ENCODE data around the gene TOR4A.
A peak's percentile ranks its signal among the peaks of the same experiment; 100 is the strongest.

The TOR4A gene

DNA sequence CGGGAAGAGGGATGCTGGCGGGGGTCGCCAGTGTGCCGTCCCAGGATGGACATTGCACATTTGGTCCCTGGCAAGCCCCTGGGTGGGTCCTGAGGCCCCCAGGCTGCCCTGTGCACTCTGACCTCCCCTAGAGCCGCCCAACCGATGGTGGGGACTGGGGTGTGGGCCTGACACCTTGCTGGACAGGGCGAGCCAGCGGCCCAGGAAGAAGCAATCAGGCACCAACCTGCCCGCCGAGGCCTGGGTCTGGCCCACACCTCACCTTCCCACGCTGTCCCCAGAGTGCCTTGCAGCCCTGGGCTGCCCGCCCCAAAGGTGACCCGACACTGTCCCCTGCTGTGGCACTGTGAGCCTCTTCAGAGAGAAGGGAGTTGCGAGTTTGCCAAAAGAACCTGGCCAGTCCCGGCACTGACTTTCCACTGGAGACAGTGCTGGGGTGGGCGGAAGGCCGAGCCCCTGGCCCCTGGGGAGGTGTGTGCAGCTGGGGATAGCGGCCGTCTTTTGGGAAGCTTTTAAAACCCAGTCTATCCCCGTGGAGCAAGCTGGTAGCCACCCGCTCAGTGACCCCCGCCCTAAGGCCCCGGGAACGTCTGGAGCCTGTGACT, 36.5 kb downstream of the TOR4A start:
- H3K27me3 ChIP-seq (ENCODE audit: insufficient read depth, low read depth, severe bottlenecking): no peaks in the 10 kb centered on the region
- H3K9me3 ChIP-seq (ENCODE audit: severe bottlenecking): no peaks in the 10 kb centered on the region
- H3K36me3 ChIP-seq: no peaks in the 10 kb centered on the region
- H3K27ac ChIP-seq: no peak overlapping the region; the same call in 1 of the 2 replicates
- H3K4me3 ChIP-seq (ENCODE audit: low read depth, low read length): no peak overlapping the region
- TF ChIP-seq, protein P1, sequence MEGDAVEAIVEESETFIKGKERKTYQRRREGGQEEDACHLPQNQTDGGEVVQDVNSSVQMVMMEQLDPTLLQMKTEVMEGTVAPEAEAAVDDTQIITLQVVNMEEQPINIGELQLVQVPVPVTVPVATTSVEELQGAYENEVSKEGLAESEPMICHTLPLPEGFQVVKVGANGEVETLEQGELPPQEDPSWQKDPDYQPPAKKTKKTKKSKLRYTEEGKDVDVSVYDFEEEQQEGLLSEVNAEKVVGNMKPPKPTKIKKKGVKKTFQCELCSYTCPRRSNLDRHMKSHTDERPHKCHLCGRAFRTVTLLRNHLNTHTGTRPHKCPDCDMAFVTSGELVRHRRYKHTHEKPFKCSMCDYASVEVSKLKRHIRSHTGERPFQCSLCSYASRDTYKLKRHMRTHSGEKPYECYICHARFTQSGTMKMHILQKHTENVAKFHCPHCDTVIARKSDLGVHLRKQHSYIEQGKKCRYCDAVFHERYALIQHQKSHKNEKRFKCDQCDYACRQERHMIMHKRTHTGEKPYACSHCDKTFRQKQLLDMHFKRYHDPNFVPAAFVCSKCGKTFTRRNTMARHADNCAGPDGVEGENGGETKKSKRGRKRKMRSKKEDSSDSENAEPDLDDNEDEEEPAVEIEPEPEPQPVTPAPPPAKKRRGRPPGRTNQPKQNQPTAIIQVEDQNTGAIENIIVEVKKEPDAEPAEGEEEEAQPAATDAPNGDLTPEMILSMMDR (IDR thresholded peaks at IDR 0.05; ENCODE audit: low read depth, low read length): no peak
- no peak for DNase-seq

DNA sequence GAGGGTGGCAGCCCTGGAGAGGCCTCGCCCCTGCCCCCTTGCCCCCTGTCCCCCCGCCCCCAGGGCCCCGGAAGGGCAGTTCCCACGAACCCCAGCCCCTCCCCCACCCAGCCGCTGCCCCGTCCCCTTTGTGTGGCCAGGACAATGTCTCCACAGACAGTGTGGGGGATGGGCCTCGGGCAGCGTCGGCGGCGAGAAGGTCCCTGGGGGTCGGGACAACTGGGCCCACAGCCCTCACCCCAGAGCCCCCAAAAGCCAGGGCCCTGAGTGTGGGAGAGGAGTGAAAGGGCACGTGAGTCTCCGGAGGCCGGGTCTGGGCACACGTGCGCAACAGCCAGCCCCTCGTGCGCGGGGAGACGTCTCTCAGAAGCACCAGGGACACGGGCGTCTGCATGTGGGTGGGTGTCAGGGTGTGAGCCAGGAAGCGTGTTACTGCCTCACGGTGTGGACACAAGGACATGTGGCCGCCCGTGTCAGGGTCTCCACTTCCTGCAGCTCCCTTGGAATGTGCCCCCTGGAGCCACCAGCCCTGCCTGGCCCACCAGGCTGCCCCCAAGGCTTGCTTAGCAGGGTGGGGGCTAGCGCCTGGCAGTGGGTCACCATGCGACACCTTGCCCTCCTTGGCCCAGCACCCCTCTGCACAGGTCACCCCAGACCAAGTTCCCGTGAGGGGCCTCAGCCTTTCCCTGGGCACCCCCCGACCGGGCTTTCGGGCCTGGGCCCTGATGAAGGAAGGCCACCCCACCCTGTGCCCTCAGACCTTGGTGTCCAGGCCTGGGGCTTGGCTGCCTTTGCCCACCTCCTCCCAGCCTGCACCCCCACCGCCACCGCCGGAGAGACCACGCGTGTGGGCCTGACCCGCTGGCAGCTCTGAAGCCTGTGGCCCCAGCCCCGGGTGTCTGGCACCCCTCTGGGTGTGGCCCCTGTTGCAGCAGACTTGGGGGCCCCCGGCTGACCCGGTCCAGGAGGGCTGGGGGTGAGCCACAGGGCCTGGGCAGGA, 37.3 kb downstream of the TOR4A start:
- Histone ChIP-seq H3K4me3 (ENCODE audit: low read depth, low read length) (no peak overlapping the region), H3K27ac (peak overlapping the region; percentile 52; the same call in 1 of the 2 replicates)
- no peak for DNase-seq

DNA sequence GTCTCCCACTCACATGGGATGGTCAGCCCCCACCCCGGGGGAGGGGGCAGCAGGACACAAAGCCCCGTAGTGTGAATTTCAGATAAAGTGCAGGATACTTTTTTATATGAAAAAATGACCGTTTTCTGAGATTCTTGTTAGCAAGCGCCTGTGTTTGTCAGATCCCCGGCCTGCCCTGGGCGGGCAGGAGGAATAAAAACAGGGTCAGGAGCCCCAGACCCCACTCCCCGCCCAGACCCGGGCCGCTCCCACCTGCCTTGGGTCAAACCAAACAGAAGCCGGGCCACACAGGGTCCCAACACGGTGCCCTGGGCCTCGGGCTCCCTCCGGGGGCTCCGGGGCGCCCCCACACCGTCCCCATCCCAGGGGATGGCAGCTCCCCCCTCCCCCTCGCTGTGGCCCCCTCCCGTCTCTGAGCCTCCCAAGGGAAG, 38.1 kb downstream of the TOR4A start:
- peak overlapping the region; percentile 52; the same call in 1 of the 2 replicates for H3K27ac ChIP-seq
- TF ChIP-seq, protein P1 (IDR thresholded peaks at IDR 0.05; ENCODE audit: low read depth, low read length): no peak
- no peaks in the 10 kb centered on the region for H3K9me3 ChIP-seq (ENCODE audit: severe bottlenecking)
- H3K36me3 ChIP-seq: no peaks in the 10 kb centered on the region
- no peak overlapping the region for H3K4me3 ChIP-seq (ENCODE audit: low read depth, low read length)
- H3K27me3 ChIP-seq (ENCODE audit: insufficient read depth, low read depth, severe bottlenecking): no peaks in the 10 kb centered on the region
- DNase-seq: no peak

More for the DNA sequence above, 37.3 kb downstream of the TOR4A start:
- no peaks in the 10 kb centered on the region for H3K36me3 ChIP-seq
- no peaks in the 10 kb centered on the region for H3K9me3 ChIP-seq (ENCODE audit: severe bottlenecking)
- no peaks in the 10 kb centered on the region for H3K27me3 ChIP-seq (ENCODE audit: insufficient read depth, low read depth, severe bottlenecking)
- TF ChIP-seq, protein P1 (IDR thresholded peaks at IDR 0.05; ENCODE audit: low read depth, low read length): no peak

DNA sequence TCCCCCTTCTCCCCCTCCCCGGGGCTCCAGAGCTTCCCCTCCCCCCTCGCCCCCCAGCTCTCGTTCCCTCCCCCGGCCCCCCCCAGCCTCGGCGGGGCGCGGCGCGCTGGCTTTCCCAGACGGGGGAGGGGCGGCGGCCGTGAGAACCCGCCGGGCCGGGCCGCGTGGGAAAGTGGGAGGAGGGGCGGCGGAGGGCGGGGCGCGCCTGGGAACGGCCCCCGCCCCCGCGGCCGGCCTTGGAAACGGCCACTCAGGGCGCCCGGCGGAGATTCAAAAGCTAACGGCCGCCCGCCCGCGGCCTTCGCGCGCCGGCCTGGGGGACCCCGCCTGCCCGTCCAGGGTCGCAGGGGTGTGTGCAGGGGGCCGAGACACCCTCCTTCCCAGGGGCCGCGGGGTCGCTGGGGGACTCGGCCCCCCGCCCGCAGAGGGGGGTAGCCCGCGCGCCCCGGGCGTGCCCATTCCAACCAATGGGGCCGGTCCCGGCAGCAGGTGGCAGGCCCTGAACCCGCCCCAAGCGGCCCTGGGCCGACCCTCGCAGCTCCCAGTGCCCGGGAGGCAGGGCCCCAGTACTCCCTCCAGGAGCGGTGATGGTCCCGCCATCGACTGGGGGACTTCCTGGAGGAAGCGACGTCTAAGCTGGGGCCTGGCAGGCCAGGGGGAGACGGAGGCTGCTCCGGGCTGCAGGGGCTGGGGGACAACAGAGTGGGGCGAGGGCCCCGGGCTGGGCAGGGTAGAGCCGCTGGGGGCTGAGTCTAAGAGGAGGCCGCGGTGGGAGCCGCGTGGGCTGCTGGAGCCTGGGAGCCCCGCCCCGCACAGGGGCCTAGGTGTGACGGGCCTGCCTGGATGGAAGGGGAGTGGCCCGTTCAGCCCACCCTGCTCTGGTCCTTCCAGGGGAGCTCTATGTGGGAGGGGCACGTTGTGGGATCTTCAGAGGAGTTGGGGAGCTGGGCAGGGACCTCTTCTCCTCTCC, 38.8 kb downstream of the TOR4A start:
- H3K36me3 ChIP-seq: no peaks in the 10 kb centered on the region
- DNase-seq: peak; percentile 39
- H3K9me3 ChIP-seq (ENCODE audit: severe bottlenecking): no peaks in the 10 kb centered on the region
- H3K27me3 ChIP-seq (ENCODE audit: insufficient read depth, low read depth, severe bottlenecking): no peaks in the 10 kb centered on the region
- TF ChIP-seq, protein P1 (IDR thresholded peaks at IDR 0.05; ENCODE audit: low read depth, low read length): no peak
- H3K4me3 ChIP-seq (ENCODE audit: low read depth, low read length): peak overlapping the region; percentile 20
- peak overlapping the region; percentile 82 for H3K27ac ChIP-seq

DNA sequence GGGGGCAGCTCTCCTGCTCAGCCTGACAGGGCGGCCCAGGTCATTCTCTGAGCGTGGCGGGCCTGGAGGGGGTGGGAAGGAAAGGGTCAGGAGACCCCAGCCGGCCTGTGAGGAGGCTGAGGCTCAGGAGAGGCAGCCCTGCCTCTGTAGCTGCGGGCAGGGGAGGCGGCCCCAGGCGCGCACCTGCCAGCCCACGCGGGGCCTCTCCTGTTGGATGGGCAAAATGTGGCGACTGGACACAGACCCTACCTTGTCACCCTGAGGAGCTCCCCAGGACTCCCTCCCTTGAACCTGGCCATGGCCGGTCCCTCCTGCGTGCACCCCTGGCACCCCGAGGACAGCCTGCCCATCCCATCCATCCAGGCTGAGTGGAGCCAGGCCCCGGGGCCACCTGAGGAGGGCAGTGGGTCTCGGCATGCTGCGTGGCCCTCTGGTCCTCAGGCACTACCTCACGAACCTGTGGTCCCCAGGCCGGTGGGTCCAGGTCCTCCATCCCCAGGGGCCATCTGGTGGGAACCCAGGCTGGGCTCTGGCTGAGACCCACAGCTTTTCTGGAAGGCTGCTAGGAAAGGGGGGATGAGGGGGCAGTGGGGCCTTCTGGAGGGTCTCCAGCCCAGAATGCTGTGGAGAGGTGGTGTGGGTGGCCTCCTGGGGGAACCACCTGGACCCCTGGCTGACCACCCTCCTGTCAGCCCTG, 39.6 kb downstream of the TOR4A start:
- Histone ChIP-seq H3K36me3 (no peaks in the 10 kb centered on the region), H3K27me3 (ENCODE audit: insufficient read depth, low read depth, severe bottlenecking) (no peaks in the 10 kb centered on the region), H3K9me3 (ENCODE audit: severe bottlenecking) (no peaks in the 10 kb centered on the region), H3K27ac (no peak overlapping the region; the same call in 1 of the 2 replicates), H3K4me3 (ENCODE audit: low read depth, low read length) (no peak overlapping the region)
- DNase-seq: no peak
- TF ChIP-seq, protein P1 (IDR thresholded peaks at IDR 0.05; ENCODE audit: low read depth, low read length): no peak

All from WERI-Rb-1 (cell line).